GM12801 (cell line): ENCODE results near the gene TNS2.

Experiments used
- CTCF ChIP-seq: IDR thresholded peaks from one replicate; pipeline ENCODE4 v1.5.1; 2011; ENCODE audit warnings: control low read depth; ENCODE audit not compliant: insufficient read length; ENCODE audit errors: extremely low read depth

Gene TNS2

GRCh38 chr12:53082637-53083175, 32.8 kb downstream of the TNS2 start:
- no peak for TF ChIP-seq CTCF

- no peak for TF ChIP-seq CTCF
These were observed 36.5 kb downstream of the TNS2 start for GRCh38 chr12:53086361-53086760.

GRCh38 chr12:53090105-53090504, 40.2 kb downstream of the TNS2 start:
- TF ChIP-seq CTCF = no peak

GRCh38 chr12:53090554-53090953, 40.7 kb downstream of the TNS2 start:
- TF ChIP-seq CTCF = no peak

GRCh38 chr12:53091756-53092155, 41.9 kb downstream of the TNS2 start:
- TF ChIP-seq CTCF = no peak

GRCh38 chr12:53093777-53094393, 44.0 kb downstream of the TNS2 start:
- TF ChIP-seq CTCF = no peak

GRCh38 chr12:53094394-53094787, 44.5 kb downstream of the TNS2 start:
- TF ChIP-seq CTCF = no peak
